Measurements from ENCODE around the gene MLH3.

Gene MLH3

GRCh38 chr14:74973003-74973653 is 78.1 kb downstream of the MLH3 start:
- peak in 1 of 2 donors; percentile 7 for DNase-seq (ENCODE audit: low read depth in 1 of 2, low spot score in 1 of 2)

GRCh38 chr14:74968811-74969210 is 82.5 kb downstream of the MLH3 start:
- DNase-seq (ENCODE audit: low read depth in 1 of 2, low spot score in 1 of 2) = no peak

GRCh38 chr14:74965486-74966153 is 85.6 kb downstream of the MLH3 start:
- no peak for DNase-seq (ENCODE audit: low read depth in 1 of 2, low spot score in 1 of 2)

- no peak for DNase-seq (ENCODE audit: low read depth in 1 of 2, low spot score in 1 of 2)
Observed at GRCh38 chr14:74964787-74965485, 86.3 kb downstream of the MLH3 start.
